ENCODE measurements around the gene BMPER.

Gene BMPER

GRCh38 chr7:33971106-33971505, 65.8 kb downstream of the BMPER start:
- no peak for DNase-seq

DNA sequence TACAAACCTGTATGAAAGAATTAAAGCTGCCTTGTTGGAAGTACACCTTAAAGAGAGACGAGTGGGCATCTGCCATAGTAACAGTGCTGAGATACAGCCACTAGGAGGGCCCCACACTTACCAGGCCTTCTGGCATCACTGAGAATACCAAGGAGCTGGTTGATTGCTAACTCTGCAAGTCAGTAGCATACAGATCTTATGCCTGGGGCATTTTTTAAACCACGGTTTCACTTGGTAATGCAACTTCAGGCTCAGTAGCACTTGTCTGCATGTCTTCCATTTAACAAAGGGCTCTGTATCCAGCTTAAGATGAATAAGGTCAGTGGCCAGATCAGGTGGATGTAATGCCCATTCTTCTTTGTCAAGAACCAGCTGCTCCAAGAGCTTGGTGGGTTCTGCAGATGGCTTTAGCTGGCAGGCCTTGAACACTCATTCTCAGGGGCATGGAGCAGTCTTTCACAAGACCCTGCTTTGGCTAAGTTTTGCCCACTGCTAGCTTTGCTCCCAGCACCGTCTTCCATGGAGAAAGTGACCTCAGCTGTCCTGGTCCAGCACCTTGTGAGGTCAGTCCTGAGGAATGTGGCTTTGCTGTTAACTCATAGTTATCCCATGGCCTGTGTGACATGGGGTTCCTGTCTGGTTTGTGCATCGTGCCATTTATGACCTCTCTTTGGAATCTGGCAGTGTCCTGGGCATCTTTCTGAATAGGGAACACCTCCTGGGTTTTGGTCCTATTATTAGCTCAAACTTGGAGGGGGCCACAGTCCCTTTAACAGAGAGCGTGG, 68.1 kb downstream of the BMPER start:
- DNase-seq = no peak

- no peak for DNase-seq
Measured at GRCh38 chr7:33979300-33979806, 74.0 kb downstream of the BMPER start.

GRCh38 chr7:33979807-33980355, 74.5 kb downstream of the BMPER start:
- no peak for DNase-seq

- DNase-seq = no peak
Measured at GRCh38 chr7:33981226-33981625, 75.9 kb downstream of the BMPER start.

GRCh38 chr7:33981671-33982424, 76.5 kb downstream of the BMPER start:
- no peak for DNase-seq

DNA sequence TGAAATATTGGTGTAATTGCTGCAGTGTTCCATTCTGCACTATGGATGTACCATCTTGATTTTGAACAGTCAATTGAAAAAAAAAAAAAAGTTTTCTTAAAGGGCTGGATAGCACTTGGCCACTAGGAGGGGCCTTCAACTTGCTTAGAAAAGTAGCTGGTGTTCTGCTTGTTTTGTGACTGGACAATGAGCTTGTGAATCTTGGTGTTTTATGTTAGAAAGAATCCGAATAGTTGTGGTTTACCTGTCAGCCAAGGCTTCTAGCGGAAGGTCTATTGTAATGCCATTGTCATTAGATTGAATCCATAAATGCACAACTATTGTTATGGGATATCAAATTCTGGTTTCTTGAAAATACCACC, 77.1 kb downstream of the BMPER start:
- no peak for DNase-seq

- DNase-seq = no peak
Measured at GRCh38 chr7:33986451-33986850, 81.1 kb downstream of the BMPER start.

DNA sequence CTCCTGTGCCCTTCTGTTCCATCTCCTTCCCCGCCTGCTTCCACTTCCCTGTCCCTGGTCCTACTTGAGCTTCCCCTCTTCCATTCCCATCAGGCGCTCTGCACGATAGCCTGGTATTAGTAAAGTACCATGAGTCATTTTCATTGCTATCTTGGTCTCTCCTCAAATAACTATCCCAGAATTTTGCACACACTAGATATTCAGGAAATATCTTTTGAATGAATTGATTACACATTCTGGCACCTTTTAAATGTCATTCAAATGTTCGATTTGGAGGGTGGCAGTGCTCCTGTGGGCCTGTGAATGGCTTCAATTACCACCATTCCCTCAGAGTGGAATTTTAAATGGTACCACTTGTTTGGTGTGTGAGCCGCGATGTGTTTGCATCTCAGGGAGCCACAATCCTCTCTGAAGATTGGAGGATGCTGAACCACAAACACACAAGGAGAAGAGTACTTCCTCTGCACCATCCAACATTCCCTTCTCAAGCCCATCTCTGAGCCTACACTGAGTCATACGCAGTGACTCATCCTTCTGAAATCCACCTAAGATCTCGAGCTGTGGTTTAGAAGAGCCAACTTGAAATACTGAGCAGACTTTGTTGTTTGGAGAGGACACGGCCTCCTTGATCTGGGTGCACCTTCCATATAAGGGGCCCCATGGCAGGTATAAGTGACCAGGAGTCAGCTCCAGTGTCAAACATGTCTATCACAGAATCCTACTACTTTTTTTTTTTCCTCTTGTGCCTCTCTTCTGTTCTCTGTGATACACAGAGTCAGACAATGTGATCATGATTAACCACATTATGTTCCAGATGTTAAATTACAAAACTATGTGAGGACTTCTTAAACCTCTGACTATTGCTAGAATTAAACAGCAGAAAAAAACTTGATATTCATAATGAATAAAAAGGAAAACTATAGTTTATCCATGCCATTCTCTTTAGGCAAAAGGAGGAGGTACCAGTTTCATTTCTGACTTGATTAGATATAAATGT, 81.9 kb downstream of the BMPER start:
- DNase-seq = no peak

DNA sequence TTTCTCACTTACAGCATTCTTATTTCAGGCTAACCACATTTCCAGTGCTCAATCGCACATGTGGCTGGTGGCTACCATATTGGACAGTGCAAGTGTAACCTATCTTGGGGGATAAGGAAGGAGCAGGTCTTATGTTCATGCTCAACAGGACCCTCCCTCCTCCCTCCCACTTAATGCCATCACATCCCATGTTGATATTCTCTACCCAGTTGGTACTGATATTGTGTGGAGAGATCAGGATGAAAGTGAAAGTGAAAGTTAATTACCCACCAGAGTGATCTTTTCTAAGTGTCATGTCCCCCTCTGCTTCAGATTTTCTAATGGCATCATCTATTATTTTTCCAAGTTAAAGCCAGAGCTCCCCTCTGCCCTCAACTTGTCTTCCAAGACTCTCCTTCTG, 91.6 kb downstream of the BMPER start:
- no peak for DNase-seq

DNA sequence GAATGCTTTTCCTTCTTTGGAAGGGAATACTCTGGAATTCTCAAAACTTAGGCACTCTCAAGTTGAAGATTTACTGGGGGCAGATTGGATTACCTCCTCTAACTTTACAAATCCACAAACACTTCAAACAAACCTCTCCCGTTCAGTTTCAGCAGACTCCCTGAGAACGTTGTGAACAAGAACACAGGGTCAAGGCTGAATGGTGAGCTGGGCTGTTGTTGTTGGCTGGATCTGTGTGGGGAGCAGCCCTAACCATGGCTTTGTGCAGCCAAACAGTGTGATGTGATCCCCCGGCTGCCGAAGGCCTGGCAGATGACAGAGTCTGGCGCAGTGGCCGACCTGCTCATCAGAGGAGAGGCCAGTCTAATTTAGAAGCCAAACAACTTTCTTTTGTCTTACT, 93.1 kb downstream of the BMPER start:
- DNase-seq = no peak

DNA sequence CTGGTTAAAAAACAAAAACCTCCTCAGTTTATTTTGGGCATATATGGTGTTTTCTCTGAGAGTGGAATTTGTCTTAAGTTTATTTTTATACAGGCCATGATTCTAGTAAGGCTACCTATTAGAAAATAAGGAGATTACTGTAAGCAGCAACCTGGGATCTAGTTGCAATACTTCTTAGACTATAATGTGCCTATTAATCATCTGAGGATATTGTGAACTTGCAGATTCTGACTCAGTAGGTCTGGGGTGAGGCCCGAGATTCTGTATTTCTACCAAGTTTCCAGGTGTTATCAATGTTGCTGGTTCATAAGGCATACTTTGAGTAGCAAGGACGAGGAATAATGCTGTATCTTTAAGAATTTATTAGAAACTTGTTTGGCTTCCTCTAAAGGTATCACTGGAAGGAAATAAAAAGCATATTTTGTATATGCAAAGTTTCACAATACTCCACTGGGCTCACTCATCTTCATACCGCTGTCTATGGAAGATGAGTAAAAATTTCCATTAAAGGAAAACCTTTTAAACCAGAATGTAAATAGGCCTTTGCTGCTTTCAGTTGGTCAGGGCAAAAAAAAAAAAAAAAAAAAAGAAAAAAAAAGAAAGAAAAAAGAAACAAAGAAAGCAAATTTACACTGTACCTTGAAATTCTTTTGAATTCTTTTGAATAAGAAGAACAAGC, 105.8 kb downstream of the BMPER start:
- no peak for DNase-seq

- DNase-seq = no peak
Measured at GRCh38 chr7:34011696-34012095, 106.4 kb downstream of the BMPER start.

GRCh38 chr7:34013421-34013820, 108.1 kb downstream of the BMPER start:
- no peak for DNase-seq

DNA sequence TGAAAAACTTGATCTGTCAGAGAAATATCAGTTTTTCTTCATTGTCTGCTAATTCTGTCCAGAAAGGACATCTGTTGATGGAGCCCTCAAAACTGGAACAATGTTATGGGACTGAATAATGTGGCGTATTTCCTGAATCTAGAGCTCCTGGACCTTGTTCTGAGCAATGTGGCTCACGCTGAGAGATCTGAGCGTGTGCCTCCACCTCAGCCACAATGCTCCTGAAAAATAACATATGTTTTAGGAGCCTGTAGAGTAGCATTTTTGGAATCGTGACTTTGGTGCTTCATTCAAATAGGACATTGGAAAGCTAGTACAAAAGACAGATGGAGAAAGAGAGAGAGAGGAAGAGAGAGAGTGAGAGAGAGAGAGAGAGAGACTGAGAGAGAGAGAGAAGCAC, 110.3 kb downstream of the BMPER start:
- no peak for DNase-seq

DNA sequence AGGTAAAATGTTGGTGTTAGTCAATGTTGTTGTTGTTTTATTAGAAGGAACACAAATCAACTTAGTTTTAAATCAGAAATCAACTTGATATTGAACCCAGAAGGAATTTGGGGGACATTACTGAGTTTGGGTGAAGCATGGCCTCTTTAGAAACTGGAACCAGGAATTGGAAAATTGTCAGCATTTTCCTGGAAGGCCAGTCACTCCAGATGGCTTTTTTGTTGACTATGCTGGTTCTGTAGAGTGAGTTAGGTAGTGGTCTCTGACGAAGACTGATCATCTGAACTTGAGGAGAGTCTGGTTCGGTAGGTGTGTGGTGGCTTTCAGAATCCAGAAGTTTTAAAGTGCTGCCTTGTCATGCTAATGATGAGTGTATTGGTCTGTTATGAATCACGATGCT, 111.5 kb downstream of the BMPER start:
- DNase-seq = no peak

GRCh38 chr7:34019301-34019790, 114.0 kb downstream of the BMPER start:
- no peak for DNase-seq

DNA sequence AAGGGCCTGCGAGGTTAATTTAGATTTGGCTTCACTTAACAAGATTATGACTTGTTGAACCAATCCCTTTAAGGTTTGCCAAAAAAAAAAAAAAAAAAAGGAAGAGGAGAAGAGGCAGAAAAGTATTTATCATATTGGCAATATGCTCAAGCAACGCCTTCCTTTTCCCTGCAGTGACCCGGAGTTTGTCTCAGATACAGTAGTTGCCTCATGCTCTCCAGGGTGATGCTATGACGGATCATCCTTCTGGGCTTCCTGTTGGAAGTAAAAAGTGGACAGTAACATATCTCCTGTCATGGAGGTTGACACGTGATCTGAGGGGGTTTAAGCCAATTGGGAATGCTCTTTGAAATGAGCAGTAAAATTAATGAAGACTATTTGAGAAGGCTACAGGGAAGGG, 117.3 kb downstream of the BMPER start:
- no peak for DNase-seq

- DNase-seq = no peak
Measured at GRCh38 chr7:34025600-34025999, 120.3 kb downstream of the BMPER start.

- no peak for DNase-seq
Measured at GRCh38 chr7:34026481-34027190, 121.3 kb downstream of the BMPER start.

DNA sequence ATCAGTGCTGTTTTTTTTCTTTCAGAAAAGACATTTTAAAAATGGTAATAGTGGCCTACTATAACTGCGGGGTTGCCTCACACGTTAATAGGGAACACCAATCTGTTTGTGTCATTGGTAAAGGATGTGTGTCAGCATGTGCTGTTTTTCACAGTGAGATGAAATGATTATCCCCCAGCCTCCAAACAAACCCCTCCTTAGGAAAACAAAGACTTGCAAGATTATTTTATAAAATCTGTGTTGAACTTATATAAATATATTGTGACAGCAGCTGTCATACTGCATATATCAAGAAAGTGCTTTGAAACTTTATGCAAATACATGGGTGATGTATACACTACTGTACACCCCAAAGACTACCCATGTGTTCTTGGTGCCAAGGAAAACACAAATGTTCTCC, 125.8 kb downstream of the BMPER start:
- DNase-seq = no peak
